B cell (primary cell): ENCODE measurements around the gene PRTN3. TPM values are rescaled to one million over a fixed set of nuclear protein-coding genes. Genes with fewer than 3 reads are reported as not detected.
"Not testable (repeated sequence)": the region's sequence is repeated elsewhere in the genome, so short reads cannot be mapped to it uniquely, and the experiment has no call there.

ENCODE experiments used
- ATAC-seq: fragments of 200-7000 bp; cut with Tn5 transposase; one replicate; pipeline ENCODE4 v1.10.0; 2021; ENCODE audit warnings: low read depth, mild to moderate bottlenecking, moderate number of reproducible peaks, moderate library complexity
- CTCF ChIA-PET: fragments of 350-600 bp; sonication (Branson Sonifier 250); formaldehyde crosslinking; loops from one replicate; lab custom pipeline; 2021; ENCODE audit warnings: antibody characterized with exemption, inconsistent platforms; lab: Charles Lee
- POLR2A ChIA-PET: fragments of 350-600 bp; sonication (Branson Sonifier 250); formaldehyde crosslinking; loops from one replicate; lab custom pipeline; 2021; ENCODE audit warnings: antibody characterized with exemption; lab: Charles Lee
- DNase-seq: peaks from one replicate; pipeline ENCODE4 v3.0.0; 2013
- H2AFZ ChIP-seq: 2 replicates; pipeline ENCODE4 v1.6.1; 2012; ENCODE audit warnings: mild to moderate bottlenecking, low read depth, low read length; ENCODE audit not compliant: insufficient read depth, poor library complexity, severe bottlenecking
- H3K27ac ChIP-seq, 2 donors: 1 replicate in 1 of 2; 2 replicates in 1 of 2; pipeline ENCODE4 v1.5.1; 2012 to 2013; ENCODE audit warnings: low read length in 2 of 2, mild to moderate bottlenecking in 2 of 2, moderate library complexity in 1 of 2
- H3K27me3 ChIP-seq, 4 experiments: fragments of 200-600 bp in 1 of 4; sonication (generic) in 1 of 4; replicated peaks in 1 of 4; 1 replicate in 2 of 4; 2 replicates in 2 of 4; pipeline versions ENCODE4 v1.6.1 to v1.7.0; 2013 to 2016; ENCODE audit warnings: low read length in 3 of 4, mild to moderate bottlenecking in 2 of 4, mixed read lengths in 1 of 4, moderate library complexity in 1 of 4; ENCODE audit not compliant: insufficient read depth in 4 of 4, control insufficient read depth in 3 of 4; ENCODE audit errors: control extremely low read depth in 1 of 4
- H3K36me3 ChIP-seq, 2 experiments: replicated peaks in 1 of 2; 1 replicate in 1 of 2; 2 replicates in 1 of 2; pipeline versions ENCODE4 v1.6.1 to v1.7.1; 2013; ENCODE audit warnings: low read length in 1 of 2; ENCODE audit not compliant: insufficient read depth in 2 of 2, control insufficient read depth in 1 of 2; ENCODE audit errors: control extremely low read depth in 1 of 2, extremely low read depth in 1 of 2
- H3K4me1 ChIP-seq, 2 donors: fragments of 200-600 bp in 1 of 2; sonication (generic) in 1 of 2; 1 replicate in 1 of 2; 2 replicates in 1 of 2; pipeline versions ENCODE4 v1.5.1 to v1.6.1; 2013 to 2017; ENCODE audit warnings: low read length in 2 of 2; ENCODE audit not compliant: control insufficient read depth in 2 of 2, insufficient read depth in 2 of 2
- H3K4me2 ChIP-seq: replicated peaks from 2 replicates; pipeline ENCODE3; 2012; ENCODE audit warnings: mild to moderate bottlenecking, low read depth, low read length; ENCODE audit not compliant: poor library complexity, severe bottlenecking
- H3K4me3 ChIP-seq, 5 experiments: fragments of 200-600 bp in 1 of 5; sonication (generic) in 1 of 5; 1 replicate in 3 of 5; 2 replicates in 2 of 5; pipeline versions ENCODE4 v1.5.1 to v1.7.0; 2011 to 2016; ENCODE audit warnings: low read length in 4 of 5, mild to moderate bottlenecking in 4 of 5, low read depth in 2 of 5, control low read depth in 1 of 5, moderate library complexity in 1 of 5; ENCODE audit not compliant: insufficient read depth in 1 of 5; ENCODE audit errors: control extremely low read depth in 1 of 5, extremely low read depth in 1 of 5
- H3K79me2 ChIP-seq: fragments of 200-600 bp; sonication (generic); one replicate; pipeline ENCODE4 v1.6.0; 2016; ENCODE audit warnings: low read length; ENCODE audit not compliant: control insufficient read depth, insufficient read depth
- H3K9ac ChIP-seq: fragments of 200-600 bp; sonication (generic); 2 replicates; pipeline ENCODE4 v1.6.1; 2017; ENCODE audit warnings: mild to moderate bottlenecking, low read length, moderate library complexity
- H3K9me3 ChIP-seq, 3 donors: one replicate each; pipeline versions ENCODE4 v1.6.1 to v1.7.1; 2013; ENCODE audit warnings: low read length in 2 of 3; ENCODE audit not compliant: control insufficient read depth in 2 of 3, insufficient read depth in 1 of 3; ENCODE audit errors: control extremely low read depth in 1 of 3
- H4K20me1 ChIP-seq: 2 replicates; pipeline ENCODE4 v1.6.0; 2012; ENCODE audit warnings: mild to moderate bottlenecking, low read length; ENCODE audit not compliant: insufficient read depth, control insufficient read depth, poor library complexity, severe bottlenecking
- H3K27ac Mint-ChIP-seq: one replicate; pipeline ENCODE4 v1.8.0; 2021; ENCODE audit warnings: mixed read lengths
- H3K27me3 Mint-ChIP-seq: one replicate; pipeline ENCODE4 v1.8.0; 2021; ENCODE audit warnings: mixed read lengths
- H3K4me1 Mint-ChIP-seq: one replicate; pipeline ENCODE4 v1.8.0; 2021; ENCODE audit warnings: mixed read lengths
- H3K4me3 Mint-ChIP-seq: one replicate; pipeline ENCODE4 v1.8.0; 2021; ENCODE audit warnings: mixed read lengths
- H3K9me3 Mint-ChIP-seq: one replicate; pipeline ENCODE4 v1.8.0; 2022; ENCODE audit warnings: mixed read lengths; ENCODE audit not compliant: insufficient read depth
- EZH2 ChIP-seq: IDR thresholded peaks from 2 replicates; pipeline ENCODE4 v1.6.1; 2012; ENCODE audit warnings: borderline replicate concordance, low read depth, mild to moderate bottlenecking, moderate library complexity, low read length; ENCODE audit not compliant: insufficient read depth, poor library complexity, severe bottlenecking
- WGBS: methylation state at CpG from one replicate; pipeline ENCODE4 v1.1.5; 2013; ENCODE audit warnings: missing lambda C conversion rate; ENCODE audit not compliant: insufficient coverage; 5-methylcytosine and 5-hydroxymethylcytosine counted together
- intact Hi-C: fragments of 100-400 bp; cut with micrococcal nuclease; formaldehyde crosslinking; loops from one replicate; pipeline ENCODE4 v1.10.0; 2022
- polyA plus RNA-seq: library from polyadenylated mRNA; depleted of rRNA; stranded (reverse); fragments of >200 nt; gene quantifications from 2 replicates; pipeline ENCODE4 v1.2.3, GENCODE V29; 2012
- total RNA-seq, 2 donors: library from RNA; stranded (reverse); fragments of 120-200 nt in 1 of 2; gene quantifications; 1 replicate in 1 of 2; 2 replicates in 1 of 2; pipeline versions ENCODE4 v1.2.3 to v1.2.4, GENCODE V29; 2013 to 2022
- TF ChIP-seq, protein P1 (sequence below): fragments of 200-600 bp; IDR thresholded peaks from one replicate; pipeline ENCODE4 v1.8.0; 2022; ENCODE audit warnings: antibody characterized with exemption, mild to moderate bottlenecking

PRTN3 gene
- total and polyA plus RNA-seq, 2 donors (not counting 1 experiment from before 2014, with no cell fraction given), result not detected

DNA sequence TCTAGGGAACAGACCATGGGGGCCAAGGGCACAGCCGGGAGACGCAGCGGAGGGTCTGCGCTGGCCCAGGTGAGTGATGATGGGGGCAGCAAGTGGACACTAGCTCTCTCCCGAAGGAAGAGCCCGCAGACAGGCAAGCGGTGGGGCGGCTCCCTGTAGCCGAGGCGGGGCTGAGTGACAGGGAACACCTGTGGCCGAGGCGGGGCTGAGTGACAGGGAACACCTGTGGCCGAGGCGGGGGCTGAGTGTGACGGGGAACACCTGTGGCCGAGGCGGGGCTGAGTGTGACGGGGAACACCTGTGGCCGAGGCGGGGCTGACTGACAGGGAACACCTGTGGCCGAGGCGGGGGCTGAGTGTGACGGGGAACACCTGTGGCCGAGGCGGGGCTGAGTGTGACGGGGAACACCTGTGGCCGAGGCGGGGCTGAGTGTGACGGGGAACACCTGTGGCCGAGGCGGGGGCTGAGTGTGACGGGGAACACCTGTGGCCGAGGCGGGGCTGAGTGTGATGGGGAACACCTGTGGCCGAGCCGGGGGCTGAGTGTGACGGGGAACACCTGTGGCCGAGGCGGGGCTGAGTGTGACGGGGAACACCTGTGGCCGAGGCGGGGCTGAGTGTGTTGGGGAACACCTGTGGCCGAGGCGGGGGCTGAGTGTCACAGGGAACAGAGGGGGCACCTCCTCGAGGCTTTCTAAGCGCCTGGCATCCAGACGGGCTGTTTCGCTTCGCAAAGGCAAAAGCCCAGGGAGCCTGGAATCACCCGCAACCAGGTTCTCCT is 50.8 kb downstream of the PRTN3 start:
- not testable (repeated sequence) for H3K9me3 ChIP-seq, H3K9me3 Mint-ChIP-seq, H3K27me3 ChIP-seq, H3K27me3 Mint-ChIP-seq, H2AFZ ChIP-seq, ATAC-seq
- Histone ChIP-seq H3K27ac (peak overlapping the region; percentile 68 to 98), H3K4me1 (peaks cover 5 to 38% of the 10 kb centered on the region in 2 donors), H3K4me2 (peak overlapping the region; percentile 92), H3K9ac (peak overlapping the region; percentile 90), H3K79me2 (peaks cover 31% of the 10 kb centered on the region), H4K20me1 (peaks cover 21% of the 10 kb centered on the region), H3K4me3 (peak overlapping the region in 3 of 5 experiments; percentile 76 to 91 (median 79)), H3K36me3 (peaks cover 0 to 28% of the 10 kb centered on the region in 2 experiments)
- CTCF ChIA-PET, result interaction anchor here (1.7 to 2.6 kb wide), 3 partner anchors 27 to 34 kb away, joined by 4 to 17 read pairs (median 4); no protein-coding TSS in a partner anchor
- Mint-ChIP-seq H3K4me1 (peaks cover 17% of the 10 kb centered on the region), H3K27ac (peak overlapping the region; percentile 77), H3K4me3 (peak overlapping the region; percentile 78)
- DNase-seq, result peak; percentile 55
- intact Hi-C loops, result loop anchor here (2.0 kb wide), 1 partner anchor 29 kb away; no protein-coding TSS in a partner anchor
- POLR2A ChIA-PET, result interaction anchor here (3.8 kb wide), 1 partner anchor 15 kb away, joined by 56 read pairs; no protein-coding TSS in a partner anchor
- WGBS, result 81% methylated on average over 34 of the region's 50 CpGs

DNA sequence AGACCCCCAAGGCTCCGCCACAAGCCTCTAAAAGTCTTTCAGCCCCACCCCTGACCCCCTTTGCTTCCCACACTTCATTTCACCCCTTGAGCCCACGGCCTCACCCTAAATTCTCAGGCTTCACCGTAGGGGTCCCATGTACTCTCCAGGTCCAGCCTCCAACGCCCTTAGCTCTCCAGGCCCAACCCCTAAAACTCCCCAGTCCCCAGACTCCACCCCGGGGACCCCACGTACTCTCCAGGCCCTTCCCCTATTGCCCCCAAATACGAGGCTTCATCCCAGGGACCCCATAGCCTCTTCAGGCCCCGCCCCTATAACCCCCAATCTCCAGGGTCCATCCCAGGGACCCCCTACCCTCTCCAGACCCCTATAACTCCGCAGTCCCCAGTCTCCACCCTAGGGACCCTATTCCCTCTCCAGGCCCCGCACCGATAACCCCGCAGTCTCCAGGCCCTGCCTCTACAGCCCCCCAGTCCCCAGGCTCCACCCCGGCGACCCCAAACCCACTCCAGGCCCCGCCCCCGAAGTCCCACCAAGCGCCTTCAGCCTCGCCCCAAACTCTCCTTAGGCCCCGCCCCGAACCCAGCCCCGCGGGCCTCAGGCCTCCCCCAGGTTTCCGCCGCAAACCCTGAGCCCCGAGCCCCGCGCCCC is 51.6 kb downstream of the PRTN3 start:
- intact Hi-C loops, result loop anchor here (2.0 kb wide), 1 partner anchor 30 kb away; no protein-coding TSS in a partner anchor
- no peak for ATAC-seq
- H3K27me3 ChIP-seq, result no peaks in the 10 kb centered on the region
- peak overlapping the region; percentile 68 to 98 for H3K27ac ChIP-seq
- peak; percentile 50 for DNase-seq
- H3K27ac Mint-ChIP-seq, result peak overlapping the region; percentile 77
- ChIA-PET POLR2A (interaction anchor here (0.6 to 3.8 kb wide), 7 partner anchors 9 to 374 kb away, joined by 3 to 56 read pairs (median 4); no protein-coding TSS in a partner anchor), CTCF (interaction anchor here (0.6 to 2.6 kb wide), 12 partner anchors 11 to 352 kb away, joined by 3 to 35 read pairs (median 4); partner anchors contain the start of gene WDR18)
- H3K79me2 ChIP-seq, result peaks cover 31% of the 10 kb centered on the region
- WGBS, result under 1% methylated on average over 24 of the region's 27 CpGs
- peak overlapping the region; percentile 85 for H2AFZ ChIP-seq
- H3K4me3 ChIP-seq, result peak overlapping the region; percentile 18 to 91 (median 76)
- H3K9ac ChIP-seq, result peak overlapping the region; percentile 90
- TF ChIP-seq, protein P1, sequence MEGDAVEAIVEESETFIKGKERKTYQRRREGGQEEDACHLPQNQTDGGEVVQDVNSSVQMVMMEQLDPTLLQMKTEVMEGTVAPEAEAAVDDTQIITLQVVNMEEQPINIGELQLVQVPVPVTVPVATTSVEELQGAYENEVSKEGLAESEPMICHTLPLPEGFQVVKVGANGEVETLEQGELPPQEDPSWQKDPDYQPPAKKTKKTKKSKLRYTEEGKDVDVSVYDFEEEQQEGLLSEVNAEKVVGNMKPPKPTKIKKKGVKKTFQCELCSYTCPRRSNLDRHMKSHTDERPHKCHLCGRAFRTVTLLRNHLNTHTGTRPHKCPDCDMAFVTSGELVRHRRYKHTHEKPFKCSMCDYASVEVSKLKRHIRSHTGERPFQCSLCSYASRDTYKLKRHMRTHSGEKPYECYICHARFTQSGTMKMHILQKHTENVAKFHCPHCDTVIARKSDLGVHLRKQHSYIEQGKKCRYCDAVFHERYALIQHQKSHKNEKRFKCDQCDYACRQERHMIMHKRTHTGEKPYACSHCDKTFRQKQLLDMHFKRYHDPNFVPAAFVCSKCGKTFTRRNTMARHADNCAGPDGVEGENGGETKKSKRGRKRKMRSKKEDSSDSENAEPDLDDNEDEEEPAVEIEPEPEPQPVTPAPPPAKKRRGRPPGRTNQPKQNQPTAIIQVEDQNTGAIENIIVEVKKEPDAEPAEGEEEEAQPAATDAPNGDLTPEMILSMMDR, result no peak
- no peak for TF ChIP-seq EZH2
- H4K20me1 ChIP-seq, result peaks cover 23% of the 10 kb centered on the region
- no peaks in the 10 kb centered on the region for H3K27me3 Mint-ChIP-seq
- H3K9me3 Mint-ChIP-seq, result no peaks in the 10 kb centered on the region
- no peaks in the 10 kb centered on the region for H3K9me3 ChIP-seq
- peak overlapping the region; percentile 78 for H3K4me3 Mint-ChIP-seq
- H3K4me2 ChIP-seq, result peak overlapping the region; percentile 92
- peaks cover 5 to 38% of the 10 kb centered on the region in 2 donors for H3K4me1 ChIP-seq
- H3K36me3 ChIP-seq, result peaks cover 0 to 33% of the 10 kb centered on the region in 2 experiments
- peaks cover 17% of the 10 kb centered on the region for H3K4me1 Mint-ChIP-seq
